K562 (cell line): Measurements from ENCODE around the gene PPIL6.

Source experiments
- POLR2A ChIP-seq: fragments of 450-650 bp; conservative IDR thresholded peaks from 2 replicates; pipeline ENCODE4 v1.6.1; 2016
- POLR2AphosphoS5 ChIP-seq: IDR thresholded peaks from 2 replicates; pipeline ENCODE4 v1.6.1; 2011; ENCODE audit warnings: mild to moderate bottlenecking, low read depth, low read length, moderate library complexity; ENCODE audit not compliant: control insufficient read depth, insufficient read depth
- RCOR1 ChIP-seq, 2 experiments: IDR thresholded peaks; 2 replicates each; pipeline ENCODE4 v1.6.1; 2012; ENCODE audit warnings: low read depth in 2 of 2, low read length in 2 of 2, borderline replicate concordance in 1 of 2, improper control_type of control experiment in 1 of 2
- TARDBP ChIP-seq: fragments of 450-650 bp; IDR thresholded peaks from 2 replicates; pipeline ENCODE4 v1.6.1; 2016
- TF ChIP-seq, protein P1 (sequence below), 3 experiments: IDR thresholded peaks in 2 of 3; conservative IDR thresholded peaks in 1 of 3; 2 replicates each; pipeline ENCODE4 v1.5.1; 2011 to 2012; ENCODE audit warnings: low read length in 3 of 3, mild to moderate bottlenecking in 3 of 3, control low read depth in 2 of 3, improper control_type of control experiment in 1 of 3, inconsistent platforms in 1 of 3, low read depth in 1 of 3, mixed read lengths in 1 of 3, moderate library complexity in 1 of 3; ENCODE audit not compliant: insufficient read depth in 2 of 3
- TF ChIP-seq, protein P2 (sequence below): sonication (generic); formaldehyde crosslinking; IDR thresholded peaks from 2 replicates; pipeline ENCODE4 v1.8.1; 2023; ENCODE audit warnings: mild to moderate bottlenecking, missing genetic modification reagents
- TF ChIP-seq, protein P3 (sequence below): sonication (generic); formaldehyde crosslinking; IDR thresholded peaks from 2 replicates; pipeline ENCODE4 v1.8.1; 2023; ENCODE audit warnings: mild to moderate bottlenecking, missing genetic modification reagents
- TF ChIP-seq, protein P4 (sequence below): fragments of 250-450 bp; sonication (Bioruptor Pico); IDR thresholded peaks from 2 replicates; pipeline ENCODE4 v1.5.0; 2020; ENCODE audit warnings: mild to moderate bottlenecking, borderline replicate concordance

DNA sequence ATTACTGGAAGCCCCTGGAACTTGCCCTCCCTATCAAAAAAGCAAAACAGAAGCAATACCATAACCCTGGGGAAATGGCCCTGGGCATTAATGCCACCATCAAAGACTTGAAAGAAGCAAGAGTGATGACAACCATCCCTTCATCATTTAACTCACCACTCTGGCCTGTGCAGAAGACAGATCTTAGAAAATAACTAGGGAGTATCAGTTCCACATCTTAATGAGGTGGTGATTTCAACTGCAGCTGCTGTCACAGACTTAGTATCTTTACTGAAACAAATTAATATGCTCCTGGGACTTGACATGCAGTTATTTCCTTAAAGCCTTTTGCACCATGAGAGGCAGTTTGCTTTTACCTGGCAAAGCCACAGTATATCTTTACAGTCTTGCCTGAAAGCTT, 82.2 kb downstream of the PPIL6 start:
- TF ChIP-seq POLR2A (no peak), RCOR1 (IDR thresholded peaks at IDR 0.05; ENCODE audit: borderline replicate concordance in 1 of 2, low read depth in 2 of 2, low read length in 2 of 2) (no peak), POLR2AphosphoS5 (no peak), TARDBP (no peak)
- TF ChIP-seq, protein P1, sequence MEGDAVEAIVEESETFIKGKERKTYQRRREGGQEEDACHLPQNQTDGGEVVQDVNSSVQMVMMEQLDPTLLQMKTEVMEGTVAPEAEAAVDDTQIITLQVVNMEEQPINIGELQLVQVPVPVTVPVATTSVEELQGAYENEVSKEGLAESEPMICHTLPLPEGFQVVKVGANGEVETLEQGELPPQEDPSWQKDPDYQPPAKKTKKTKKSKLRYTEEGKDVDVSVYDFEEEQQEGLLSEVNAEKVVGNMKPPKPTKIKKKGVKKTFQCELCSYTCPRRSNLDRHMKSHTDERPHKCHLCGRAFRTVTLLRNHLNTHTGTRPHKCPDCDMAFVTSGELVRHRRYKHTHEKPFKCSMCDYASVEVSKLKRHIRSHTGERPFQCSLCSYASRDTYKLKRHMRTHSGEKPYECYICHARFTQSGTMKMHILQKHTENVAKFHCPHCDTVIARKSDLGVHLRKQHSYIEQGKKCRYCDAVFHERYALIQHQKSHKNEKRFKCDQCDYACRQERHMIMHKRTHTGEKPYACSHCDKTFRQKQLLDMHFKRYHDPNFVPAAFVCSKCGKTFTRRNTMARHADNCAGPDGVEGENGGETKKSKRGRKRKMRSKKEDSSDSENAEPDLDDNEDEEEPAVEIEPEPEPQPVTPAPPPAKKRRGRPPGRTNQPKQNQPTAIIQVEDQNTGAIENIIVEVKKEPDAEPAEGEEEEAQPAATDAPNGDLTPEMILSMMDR (IDR thresholded peaks at IDR 0.05 in 2 of 3, conservative IDR thresholded peaks at IDR 0.05 in 1 of 3; ENCODE audit: insufficient read depth in 2 of 3, low read depth in 1 of 3, low read length in 3 of 3) = no peak
- TF ChIP-seq, protein P2, sequence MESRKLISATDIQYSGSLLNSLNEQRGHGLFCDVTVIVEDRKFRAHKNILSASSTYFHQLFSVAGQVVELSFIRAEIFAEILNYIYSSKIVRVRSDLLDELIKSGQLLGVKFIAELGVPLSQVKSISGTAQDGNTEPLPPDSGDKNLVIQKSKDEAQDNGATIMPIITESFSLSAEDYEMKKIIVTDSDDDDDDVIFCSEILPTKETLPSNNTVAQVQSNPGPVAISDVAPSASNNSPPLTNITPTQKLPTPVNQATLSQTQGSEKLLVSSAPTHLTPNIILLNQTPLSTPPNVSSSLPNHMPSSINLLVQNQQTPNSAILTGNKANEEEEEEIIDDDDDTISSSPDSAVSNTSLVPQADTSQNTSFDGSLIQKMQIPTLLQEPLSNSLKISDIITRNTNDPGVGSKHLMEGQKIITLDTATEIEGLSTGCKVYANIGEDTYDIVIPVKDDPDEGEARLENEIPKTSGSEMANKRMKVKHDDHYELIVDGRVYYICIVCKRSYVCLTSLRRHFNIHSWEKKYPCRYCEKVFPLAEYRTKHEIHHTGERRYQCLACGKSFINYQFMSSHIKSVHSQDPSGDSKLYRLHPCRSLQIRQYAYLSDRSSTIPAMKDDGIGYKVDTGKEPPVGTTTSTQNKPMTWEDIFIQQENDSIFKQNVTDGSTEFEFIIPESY (CRISPR knock-in tag) = no peak
- TF ChIP-seq, protein P3, sequence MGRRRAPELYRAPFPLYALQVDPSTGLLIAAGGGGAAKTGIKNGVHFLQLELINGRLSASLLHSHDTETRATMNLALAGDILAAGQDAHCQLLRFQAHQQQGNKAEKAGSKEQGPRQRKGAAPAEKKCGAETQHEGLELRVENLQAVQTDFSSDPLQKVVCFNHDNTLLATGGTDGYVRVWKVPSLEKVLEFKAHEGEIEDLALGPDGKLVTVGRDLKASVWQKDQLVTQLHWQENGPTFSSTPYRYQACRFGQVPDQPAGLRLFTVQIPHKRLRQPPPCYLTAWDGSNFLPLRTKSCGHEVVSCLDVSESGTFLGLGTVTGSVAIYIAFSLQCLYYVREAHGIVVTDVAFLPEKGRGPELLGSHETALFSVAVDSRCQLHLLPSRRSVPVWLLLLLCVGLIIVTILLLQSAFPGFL (CRISPR knock-in tag) = no peak
- TF ChIP-seq, protein P4, sequence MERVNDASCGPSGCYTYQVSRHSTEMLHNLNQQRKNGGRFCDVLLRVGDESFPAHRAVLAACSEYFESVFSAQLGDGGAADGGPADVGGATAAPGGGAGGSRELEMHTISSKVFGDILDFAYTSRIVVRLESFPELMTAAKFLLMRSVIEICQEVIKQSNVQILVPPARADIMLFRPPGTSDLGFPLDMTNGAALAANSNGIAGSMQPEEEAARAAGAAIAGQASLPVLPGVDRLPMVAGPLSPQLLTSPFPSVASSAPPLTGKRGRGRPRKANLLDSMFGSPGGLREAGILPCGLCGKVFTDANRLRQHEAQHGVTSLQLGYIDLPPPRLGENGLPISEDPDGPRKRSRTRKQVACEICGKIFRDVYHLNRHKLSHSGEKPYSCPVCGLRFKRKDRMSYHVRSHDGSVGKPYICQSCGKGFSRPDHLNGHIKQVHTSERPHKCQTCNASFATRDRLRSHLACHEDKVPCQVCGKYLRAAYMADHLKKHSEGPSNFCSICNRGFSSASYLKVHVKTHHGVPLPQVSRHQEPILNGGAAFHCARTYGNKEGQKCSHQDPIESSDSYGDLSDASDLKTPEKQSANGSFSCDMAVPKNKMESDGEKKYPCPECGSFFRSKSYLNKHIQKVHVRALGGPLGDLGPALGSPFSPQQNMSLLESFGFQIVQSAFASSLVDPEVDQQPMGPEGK = no peak
